NCI-H128 (cell line): Measurements from ENCODE around the gene RMND5B.
"Not testable (repeated sequence)": the region's sequence is repeated elsewhere in the genome, so short reads cannot be mapped to it uniquely, and the experiment has no call there.

ENCODE experiments used
- DNase-seq: peaks from one replicate; lab custom pipeline; 2025; ENCODE audit not compliant: unreplicated experiment; lab: John Stamatoyannopoulos, UW

Gene RMND5B, protein sequence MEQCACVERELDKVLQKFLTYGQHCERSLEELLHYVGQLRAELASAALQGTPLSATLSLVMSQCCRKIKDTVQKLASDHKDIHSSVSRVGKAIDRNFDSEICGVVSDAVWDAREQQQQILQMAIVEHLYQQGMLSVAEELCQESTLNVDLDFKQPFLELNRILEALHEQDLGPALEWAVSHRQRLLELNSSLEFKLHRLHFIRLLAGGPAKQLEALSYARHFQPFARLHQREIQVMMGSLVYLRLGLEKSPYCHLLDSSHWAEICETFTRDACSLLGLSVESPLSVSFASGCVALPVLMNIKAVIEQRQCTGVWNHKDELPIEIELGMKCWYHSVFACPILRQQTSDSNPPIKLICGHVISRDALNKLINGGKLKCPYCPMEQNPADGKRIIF

DNA sequence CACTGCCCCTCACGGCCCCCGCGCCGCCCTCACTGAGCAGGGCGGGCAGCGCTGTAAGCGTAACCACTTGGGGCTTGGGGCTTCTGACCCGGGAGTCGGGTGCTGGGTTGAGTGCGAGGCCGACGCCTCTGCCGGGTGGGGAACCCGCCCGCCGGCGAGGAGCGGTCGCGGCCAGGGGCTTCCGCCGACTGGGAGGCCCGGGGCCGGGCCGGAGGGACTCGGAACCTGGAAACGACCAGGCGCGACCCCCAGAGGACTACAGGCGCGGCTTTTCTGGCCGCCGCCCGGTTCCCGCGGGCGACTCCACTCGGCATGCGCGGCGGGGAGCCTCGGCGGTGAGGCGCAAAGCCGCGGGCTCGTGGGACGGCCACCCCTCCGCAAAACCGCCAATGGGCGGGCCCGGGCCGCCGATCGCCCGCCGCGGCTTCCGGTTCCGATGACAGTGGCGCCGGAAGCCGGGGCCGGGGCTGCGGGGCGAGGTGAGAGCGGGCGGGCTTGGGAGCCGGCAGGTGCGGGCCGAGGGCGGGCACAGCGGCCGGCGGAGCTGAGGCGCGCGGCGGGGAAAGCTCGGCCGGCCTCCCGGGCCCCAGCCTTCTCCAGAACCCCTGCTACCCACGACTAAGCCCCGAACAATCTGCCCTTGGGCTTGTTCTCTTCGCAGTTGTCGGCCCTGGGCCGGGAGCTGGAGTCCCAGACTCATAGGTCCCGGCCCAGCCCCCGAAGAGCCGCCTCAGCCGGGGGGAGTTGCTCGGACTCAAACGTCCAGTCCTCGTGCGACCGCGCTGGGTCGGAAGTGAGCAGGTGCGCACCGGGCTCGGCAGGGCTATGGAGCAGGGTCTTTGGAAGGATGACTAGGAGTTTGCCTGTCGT is at the start of gene RMND5B:
TSS of gene RMND5B (plus strand) at position 439 of the 870 bp plus-strand sequence. CDS start 7,106 bp downstream, outside the sequence.
- peak; percentile 70 for DNase-seq

GRCh38 chr5:178081571-178082243 is 49.1 kb upstream of the RMND5B start:
- no peak for DNase-seq

DNA sequence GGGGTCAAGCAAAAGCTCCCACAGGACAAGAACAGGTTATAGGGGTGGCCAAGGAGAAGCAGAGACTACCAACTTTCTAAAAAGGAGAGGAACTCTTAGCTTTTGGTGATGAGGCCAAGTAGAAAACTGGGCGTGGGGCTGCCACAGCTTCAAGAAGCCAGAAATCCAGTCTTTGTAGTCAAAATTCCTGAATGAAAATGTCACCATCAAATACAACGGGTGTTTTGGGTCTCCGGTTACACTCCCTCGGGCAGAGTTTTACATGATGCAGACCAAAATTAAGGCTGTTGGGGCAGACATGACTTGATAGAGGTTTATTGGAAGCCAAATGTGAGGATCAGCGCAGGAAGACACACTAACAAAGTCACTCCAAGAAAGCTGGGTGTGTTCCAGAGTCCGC is 46.9 kb upstream of the RMND5B start:
- no peak for DNase-seq

- no peak for DNase-seq
Measured at GRCh38 chr5:178085316-178085715, 45.5 kb upstream of the RMND5B start.

DNA sequence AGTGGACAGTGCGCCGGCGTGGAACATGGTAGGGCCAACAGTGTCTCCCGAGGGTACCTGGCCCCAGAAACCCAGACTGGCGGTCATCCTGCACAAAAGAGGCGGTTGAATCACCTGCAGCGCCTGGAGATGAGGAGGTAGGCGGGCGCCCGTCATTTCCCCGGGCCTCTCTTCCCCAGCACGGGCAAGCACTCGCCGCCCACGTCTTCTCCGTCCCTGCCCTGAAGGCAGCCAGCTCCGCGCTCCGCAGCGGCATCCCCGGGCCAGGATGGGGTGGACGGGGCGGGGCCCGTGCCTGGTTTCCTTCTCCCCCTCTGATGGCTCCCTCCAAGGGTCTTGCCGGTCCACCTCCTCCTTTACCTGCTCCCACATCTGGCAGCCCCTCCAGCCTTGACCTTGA is 44.5 kb upstream of the RMND5B start:
- no peak for DNase-seq

DNA sequence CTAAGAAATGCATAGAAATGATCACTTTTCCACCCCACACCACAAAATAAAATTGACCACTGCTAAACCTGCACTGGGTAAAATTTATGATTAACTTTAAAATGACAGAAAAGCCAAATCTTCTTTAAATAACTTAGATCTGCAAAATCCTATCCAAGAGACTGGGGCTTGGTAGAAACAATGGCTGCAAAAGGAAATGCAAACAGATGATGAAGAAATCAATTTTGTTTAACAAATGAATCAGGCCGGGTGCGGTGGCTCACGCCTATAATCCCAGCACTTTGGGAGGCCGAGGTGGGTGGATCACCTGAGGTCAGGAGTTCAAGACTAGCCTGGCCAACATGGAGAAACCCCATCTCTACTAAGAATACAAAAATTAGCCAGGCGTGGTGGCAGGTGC is 43.6 kb upstream of the RMND5B start:
- DNase-seq, result not testable (repeated sequence)

DNA sequence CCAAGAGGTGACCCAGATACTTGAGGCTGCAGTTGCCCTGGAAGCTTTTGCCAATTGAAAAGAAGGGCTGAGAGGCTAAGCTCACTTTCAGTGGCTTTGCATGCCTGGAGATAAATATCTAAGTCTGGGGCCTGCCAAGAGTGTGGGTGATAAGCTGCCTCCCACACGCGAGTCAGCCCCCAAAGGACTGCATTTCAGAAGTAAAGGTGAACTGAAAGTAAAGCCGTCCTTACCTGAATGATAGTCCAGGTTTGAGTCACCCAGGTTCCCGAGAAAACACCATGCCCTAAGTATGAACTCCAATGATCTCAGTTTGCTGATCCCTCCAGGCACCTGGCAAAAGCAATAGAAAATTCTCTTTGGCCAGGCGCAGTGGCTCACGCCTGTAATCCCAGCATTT is 40.0 kb upstream of the RMND5B start:
- no peak for DNase-seq

DNA sequence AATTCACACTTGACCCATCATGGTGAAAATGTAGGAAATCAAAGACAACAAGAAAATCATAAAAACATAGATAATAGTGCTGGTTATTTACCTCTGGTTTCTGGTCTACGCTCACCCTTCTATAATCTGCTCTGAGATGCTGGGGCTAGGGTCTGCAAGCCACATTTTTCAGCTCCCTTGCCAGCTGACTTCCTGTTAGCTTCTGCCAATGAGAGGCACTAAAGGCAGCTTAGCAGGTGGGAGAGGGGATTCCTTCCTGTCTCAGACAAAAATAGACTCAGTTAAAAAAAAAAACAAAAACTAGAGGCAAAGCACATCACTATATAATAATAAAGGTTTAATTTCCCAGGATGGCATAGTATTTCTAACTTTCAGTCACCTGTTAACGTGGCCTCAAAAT is 37.7 kb upstream of the RMND5B start:
- DNase-seq, result no peak

- DNase-seq, result no peak
Measured at GRCh38 chr5:178094345-178094744, 36.5 kb upstream of the RMND5B start.

DNA sequence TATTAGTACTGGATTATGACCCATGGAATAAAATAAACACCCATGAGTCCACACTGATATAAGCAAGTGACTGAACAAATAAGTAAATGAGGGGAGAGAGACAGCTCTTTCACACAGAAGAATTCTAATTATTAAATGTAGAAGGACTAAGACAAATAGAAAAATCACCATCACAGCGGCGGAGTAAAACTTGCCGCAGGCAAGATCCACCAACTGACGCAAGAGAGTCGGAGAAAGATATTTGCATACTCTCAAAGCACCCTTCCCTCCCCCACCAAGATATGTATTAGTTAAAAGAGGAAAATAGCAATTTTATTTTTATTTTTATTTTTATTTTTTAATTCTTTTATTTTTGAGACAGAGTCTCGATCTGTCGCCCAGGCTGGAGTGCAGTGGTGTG is 32.1 kb upstream of the RMND5B start:
- DNase-seq, result no peak

DNA sequence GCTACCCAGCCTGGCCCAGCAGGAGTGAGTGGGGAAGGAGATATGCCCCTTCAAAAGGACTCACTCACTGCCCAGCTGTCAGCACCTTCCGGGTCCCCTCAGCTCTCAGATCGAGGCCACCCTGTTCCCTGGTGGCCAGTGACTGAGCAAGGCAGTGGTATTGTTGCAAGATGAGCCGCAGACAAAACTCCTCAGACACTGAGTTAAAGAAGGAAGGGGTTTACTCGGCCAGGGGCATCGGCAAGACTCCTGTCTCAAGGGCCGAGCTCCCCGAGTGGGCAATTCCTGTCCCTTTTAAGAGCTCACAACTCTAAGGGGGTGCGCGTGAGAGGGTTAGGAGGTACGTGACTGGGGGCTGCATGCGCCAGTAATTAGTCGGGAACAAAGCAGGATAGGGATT is 27.2 kb upstream of the RMND5B start:
- no peak for DNase-seq

GRCh38 chr5:178104492-178104891 is 26.3 kb upstream of the RMND5B start:
- DNase-seq, result no peak

DNA sequence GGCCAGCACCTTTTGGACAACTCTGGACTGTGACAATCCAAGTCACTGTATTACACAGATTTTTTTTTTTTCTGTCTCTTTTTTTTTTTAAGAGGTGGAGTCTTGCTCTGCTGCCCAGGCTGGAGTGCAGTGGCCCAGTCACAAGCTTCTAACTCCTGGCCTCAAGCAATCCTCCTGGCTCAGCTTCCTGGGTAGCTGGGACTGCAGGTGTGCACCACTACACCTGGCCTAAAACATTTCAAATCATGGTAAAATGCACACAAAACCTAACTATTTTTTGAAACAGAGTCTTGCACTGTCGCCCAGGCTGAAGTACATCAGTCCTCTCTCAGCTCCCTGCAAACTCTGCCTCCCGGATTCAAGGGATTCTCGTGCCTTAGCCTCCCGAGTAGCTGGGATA is 24.7 kb upstream of the RMND5B start:
- no peak for DNase-seq

- no peak for DNase-seq
Measured at GRCh38 chr5:178106556-178107239, 24.1 kb upstream of the RMND5B start.

DNA sequence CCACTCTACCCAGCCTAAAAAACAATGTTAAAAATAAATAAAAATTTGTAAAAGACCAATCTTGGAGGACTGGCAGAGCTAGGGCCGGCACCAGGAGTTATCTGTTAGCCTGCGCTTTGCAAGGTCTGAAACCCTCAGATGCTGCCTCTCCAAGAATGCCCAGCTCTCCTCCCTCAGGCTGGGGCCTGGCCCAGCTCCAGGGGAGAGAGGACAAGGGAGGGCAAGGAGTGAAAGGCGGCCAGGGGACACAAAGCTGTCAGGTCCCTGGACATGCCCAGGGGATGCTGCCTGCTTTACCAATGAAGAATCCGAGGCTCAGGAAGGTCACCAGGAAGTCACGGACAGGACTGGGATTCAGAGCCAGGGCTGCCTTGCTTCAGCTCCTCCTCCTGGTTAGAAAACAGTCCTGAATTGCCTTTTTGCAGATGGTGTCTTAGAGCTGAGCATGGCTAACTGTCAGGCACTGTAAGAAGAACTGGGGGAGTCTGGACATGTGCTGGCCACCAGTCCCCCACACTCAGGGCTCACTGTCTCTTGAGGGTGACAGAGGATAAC is 23.0 kb upstream of the RMND5B start:
- no peak for DNase-seq

- DNase-seq, result no peak
Measured at GRCh38 chr5:178108446-178108845, 22.4 kb upstream of the RMND5B start.

GRCh38 chr5:178108966-178109365 is 21.8 kb upstream of the RMND5B start:
- no peak for DNase-seq

- DNase-seq, result no peak
Measured at GRCh38 chr5:178110511-178110910, 20.3 kb upstream of the RMND5B start.

DNA sequence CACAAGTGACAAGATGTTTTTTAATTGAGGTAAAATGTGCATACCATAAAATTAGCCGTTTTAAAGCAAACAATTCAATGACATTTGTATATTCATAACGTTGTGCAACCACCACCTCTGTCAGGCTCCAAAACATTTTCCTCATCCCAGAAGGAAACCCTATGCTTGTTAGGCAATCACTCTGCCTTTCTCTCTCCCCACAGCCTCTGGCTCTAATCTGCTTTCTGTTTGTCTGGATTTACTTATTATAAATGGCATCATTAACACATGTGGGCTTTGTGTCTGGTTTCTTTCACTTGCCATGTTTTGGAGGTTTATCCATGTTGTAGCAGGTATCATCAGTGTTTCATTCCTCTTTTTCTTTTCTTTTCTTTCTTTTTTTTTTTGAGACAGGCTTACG is 18.9 kb upstream of the RMND5B start:
- DNase-seq, result no peak

- no peak for DNase-seq
Measured at GRCh38 chr5:178112545-178112944, 18.3 kb upstream of the RMND5B start.
